HTERT RPE-1 (cell line): ENCODE data around the gene JAK1.

ENCODE experiments used
- in situ Hi-C: fragments of 300-500 bp; cut with MboI; formaldehyde crosslinking; loops from 4 replicates; pipeline ENCODE4 v1.14.3; 2020; ENCODE audit warnings: low sequenced_read_pairs

The JAK1 gene

DNA sequence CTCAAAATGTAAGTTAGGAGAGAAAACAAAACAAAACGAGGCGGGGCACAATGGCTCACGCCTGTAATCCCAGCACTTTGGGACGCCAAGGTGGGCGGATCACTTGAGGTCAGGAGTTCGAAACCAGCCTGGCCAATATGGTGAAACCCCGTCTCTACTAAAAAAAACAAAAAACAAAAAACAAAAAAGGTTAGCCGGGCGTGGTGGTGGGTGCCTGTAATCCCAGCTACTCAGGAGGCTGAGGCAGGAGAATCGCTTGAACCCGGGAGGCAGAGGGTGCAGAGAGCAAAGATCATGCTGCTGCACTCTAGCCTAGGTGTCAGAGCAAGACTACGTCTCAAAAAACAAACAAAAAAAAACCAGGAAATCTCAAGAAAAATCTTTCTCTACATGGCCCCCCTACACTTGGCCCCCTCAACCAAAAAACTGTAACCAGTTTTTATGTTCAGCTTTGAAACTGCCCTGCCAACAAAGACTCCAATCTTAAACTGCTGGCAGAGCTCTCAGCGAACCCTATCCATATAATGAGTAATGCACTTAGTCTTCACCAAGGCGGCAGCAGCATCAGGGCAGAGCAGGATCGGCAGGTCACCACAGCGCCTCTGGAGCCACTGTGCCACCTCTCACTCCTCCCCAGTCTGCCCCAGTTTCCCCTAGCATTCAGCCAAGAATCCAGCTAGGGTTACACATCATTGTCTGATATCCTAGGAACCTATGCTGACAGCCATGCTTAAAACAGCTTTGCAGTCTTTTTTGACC is 71.7 kb downstream of the JAK1 start:
- in situ Hi-C loops = no loop called here

DNA sequence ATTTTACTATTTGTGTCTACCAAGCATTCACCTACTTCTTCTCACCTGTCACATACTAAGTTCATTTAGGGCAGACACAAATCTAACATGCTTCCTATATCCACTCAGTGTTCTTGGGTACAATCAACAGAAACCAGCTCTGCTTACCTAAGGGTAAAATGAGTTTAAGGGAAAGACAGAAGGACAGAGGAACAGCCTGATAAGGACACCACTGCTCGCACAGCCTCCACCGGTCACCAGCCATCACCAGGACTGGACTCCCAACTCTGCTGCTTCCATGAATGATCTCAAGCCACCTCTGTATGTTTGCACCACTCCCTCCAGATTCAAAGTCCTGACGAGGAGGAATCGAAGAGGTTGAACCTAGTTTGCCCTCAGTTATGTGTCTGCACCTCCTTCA is 72.4 kb downstream of the JAK1 start:
- in situ Hi-C loops = no loop called here

DNA sequence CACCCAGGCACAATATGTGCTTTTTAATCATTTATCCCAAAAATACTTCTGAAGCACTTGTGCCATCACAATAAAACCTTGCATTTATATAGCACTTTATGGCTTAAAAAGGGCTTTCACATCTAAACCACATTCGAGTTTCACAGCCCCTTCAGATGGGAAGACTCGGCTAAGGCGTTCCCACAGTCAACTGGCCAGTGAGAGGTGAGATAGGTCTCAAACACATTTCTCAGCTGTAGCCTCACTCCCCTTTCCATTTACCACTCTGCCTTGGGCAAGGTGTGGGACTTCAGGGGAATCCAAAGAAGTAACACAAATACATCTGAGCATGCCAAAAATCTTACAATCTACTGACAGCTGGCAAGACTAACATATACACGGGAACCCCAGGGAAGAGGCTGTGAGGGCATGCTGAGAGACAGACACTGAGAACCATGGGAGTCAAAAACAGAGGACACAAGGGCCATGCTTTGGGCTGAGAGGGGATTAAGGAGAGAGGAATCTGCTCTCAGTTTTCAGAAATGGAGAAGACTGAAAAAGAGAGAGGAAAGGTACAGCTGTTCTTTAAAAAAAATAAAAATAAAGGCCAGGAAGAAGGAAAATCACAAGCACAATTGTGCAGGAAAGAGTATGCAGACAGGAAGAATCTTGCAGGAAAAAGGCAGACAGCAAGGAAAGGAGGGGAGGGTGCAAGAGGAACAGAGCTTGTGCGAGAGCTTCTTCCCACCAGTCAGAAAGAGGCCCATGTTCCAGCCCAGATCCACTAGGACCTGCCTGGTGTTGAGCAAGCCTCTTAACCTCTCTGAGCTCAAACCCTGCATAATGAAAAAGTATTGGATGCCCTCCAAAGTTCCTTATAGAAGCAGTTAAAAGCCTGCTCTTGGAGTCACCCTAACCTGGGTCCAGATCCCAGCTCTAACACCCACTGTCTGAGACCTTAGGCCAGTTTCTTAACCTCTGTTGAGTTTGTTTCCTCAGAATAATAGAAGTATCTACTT is 73.5 kb downstream of the JAK1 start:
- in situ Hi-C loops = no loop called here

DNA sequence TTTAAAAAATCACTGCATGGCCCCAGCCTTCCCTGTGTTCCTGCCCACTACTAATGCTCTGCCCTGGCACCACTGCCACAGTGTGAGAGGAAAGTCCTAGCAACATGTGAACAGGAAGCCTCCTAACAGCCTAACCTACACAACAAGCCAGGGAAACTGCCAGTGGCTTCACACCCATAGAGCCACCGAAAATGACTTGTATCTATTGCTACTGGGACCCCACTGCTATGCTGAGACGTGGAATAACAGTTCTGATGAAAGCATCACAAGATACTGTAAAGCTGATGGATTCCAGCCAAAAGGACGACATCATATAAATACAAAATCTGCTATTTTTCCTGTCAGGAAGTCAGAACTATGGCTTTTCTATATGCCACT is 74.9 kb downstream of the JAK1 start:
- in situ Hi-C loops = no loop called here

DNA sequence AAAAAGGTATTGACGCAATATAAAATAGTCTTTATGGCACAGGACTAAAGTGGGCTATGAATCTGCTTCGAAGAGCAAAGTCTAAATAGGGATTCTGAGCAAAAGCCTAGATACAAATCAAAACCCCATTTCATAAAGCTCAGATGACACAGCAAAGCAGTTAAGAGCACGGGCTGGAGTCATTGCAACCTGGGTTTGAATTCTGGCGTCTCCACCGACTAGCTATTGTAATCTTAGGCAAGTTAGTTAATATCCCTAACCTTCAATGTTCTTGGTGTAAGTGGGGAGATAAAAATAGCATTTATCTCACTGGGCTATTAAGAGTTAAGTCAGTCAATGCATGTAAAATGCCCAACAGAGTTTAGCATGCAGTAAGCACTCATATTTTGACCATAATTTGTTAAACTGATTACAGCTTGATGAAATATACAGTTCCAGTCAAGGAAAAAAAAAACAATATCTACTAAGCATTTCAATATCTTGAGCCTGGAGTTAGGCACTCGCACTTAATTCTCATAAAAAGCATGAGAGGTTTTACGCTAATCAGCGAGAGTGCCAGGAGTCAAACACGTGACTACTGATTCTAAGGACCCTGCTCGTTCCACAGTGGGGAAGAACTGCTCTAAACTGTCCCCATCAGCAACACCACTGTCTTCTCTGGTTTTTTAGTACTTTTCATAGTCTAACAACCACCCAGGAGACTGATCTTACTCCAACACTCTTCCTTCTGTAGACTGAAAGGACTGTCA is 75.5 kb downstream of the JAK1 start:
- in situ Hi-C loops = no loop called here

DNA sequence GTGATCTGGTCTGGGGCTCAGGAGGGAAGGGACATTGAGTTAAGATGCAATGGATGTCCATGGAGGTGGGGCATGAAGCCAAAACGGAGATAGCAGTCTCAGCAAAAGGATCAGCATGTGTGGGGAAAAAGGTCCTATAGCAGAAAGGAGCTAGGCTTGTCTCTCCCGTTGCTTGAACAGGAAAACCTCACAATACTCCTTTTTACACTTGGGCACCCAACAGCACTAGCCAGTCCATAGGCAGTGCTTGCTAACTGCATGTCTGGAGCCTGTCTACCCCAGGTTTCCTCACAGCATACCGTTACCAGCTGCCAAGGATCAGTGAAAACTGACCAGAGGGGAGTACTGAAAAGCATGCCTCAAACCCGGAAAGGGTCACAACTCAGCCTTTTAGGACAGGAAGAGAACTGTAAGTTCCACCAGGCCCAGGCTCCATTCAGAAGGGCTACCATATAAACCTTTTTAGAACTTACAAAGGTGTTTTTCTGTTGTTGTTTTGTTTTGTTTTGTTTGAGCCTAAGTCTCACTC is 78.6 kb downstream of the JAK1 start:
- in situ Hi-C loops = no loop called here

DNA sequence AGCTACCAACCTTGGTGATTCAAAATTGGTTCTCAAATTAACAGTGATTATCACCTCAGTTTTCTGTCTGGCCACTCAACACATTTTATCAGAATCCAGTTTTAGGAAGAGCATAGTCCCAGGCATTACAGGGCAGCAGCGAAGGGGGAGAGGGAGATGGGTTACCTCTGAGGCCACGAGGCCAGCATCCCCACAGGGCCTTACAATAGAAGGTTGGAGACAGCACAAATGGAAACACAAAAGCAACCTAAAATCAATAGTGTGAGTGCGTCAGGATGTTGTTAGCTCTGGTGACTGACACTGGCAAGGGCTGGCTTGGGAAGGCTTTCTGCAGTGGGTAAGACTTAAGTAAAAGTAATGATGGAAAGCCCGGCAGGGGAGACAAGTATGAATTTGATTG is 79.5 kb downstream of the JAK1 start:
- in situ Hi-C loops = no loop called here

DNA sequence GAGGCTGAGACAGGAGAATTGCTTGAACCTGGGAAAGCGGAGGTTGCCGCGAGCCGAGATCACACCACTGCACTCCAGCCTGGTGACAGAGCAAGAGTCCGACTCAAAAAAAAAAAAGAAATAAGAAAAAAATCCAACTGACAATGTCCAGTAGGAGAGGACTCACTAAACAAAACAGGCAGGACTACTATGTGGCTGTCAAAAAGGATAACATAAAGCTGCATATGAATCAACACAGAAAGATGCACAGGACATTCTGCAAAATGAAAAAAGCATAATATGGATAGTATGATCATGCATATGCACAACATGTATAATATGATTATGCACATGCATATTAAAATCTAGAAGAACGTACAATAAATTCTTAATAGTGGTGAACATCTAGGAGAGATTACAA is 80.7 kb downstream of the JAK1 start:
- in situ Hi-C loops = no loop called here

DNA sequence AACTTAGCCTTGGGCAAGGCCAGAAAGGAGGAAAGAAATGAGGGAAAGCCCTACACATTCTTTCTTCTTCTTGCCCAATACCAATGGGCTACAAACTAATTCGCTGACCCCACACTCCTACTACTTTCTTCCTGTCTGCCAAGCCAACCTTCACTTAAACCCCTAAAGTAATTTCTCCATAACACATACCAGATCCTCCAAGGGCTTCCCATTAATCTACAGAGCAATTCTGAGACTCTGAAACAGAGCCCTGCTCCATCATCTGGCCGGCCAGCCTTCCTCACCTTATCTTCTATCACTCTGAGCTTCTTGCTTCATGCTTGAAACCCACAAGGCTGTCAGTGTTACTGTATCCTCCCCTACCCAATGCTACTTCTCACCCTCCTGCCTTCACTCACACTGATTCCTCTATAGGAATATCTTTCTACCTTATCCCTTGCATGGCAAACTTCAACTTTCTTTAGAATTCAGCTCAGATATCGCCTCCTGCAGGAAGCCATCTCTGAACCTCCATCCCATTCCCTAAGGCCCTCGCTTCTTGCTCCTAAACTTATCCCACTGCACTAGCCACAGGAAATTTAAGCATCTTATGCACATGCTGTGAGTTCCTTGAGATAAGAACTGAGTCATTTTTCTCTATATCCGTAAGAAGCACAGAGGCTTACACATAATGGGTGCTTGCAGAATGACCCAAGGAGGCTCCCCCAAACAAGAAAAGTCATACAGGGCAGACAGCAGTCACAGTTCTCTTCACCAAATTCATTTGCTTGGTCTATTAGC is 81.9 kb downstream of the JAK1 start:
- in situ Hi-C loops = no loop called here

DNA sequence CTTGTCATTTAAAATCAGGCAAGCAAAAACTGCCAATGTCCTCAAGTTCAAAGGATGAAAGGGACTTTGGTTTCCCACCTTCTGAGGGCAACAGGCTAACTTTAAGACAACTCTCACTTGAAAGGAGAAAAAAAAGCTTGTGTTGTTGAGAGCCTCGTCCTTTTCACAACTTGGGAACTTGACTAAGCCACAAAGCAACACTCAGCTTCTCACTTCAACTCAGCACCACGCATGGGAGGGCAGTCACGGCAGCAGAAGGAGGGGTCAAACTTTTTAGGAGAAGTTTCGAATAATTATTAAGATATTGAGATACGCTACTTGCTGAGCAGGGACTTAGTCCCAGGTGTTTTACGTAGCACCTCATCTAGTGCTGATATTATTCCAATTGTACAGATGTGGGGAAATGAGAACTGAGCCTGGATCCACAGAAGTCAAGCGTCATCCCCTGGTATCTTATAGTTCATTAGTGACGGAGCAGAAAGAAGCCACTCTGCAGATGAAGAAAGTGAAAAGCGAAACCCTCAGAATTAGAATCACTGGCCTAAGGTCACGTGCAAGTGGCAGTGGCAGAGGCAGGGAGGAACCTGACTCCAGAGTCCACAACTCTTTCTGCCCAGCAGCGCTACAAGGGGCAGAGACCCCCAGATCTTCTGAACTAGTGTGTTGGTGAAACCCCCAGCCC is 83.6 kb downstream of the JAK1 start:
- in situ Hi-C loops = no loop called here

DNA sequence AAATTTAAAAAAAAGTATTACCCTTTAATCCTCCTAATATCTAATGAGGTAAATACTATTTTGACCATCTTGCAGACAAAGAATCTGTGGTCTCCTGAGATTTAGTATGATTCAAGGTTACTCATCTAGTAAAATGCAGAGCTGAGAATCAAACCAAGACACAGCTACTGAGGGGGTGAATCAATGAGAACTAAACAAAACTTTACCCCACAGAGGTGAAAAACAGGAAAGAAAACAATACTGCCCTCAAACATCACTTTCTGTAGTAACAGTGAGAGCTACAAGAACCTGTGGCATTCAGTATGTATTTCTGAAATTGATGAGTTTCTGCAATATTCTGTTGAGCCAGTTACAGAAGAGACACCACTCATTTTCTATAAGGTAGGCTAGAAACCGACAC is 85.1 kb downstream of the JAK1 start:
- in situ Hi-C loops = no loop called here

DNA sequence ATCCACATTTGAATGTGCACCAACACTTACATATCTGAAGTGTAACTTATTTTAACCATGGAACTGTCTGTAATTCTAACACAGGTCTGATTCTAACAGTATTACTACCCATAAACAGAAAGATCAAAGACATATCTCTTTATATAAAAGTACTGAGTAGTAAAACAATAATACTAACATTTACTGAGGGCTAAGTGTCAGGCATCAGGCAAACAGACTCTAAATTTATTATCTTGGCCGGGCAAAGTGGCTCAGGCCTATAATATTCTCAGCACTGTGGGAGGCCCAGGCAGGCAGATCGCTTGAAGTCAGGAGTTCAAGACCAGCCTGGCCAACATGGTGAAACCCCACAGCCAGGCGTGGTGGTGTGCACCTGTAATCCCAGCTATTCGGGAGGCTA is 85.9 kb downstream of the JAK1 start:
- in situ Hi-C loops = no loop called here

DNA sequence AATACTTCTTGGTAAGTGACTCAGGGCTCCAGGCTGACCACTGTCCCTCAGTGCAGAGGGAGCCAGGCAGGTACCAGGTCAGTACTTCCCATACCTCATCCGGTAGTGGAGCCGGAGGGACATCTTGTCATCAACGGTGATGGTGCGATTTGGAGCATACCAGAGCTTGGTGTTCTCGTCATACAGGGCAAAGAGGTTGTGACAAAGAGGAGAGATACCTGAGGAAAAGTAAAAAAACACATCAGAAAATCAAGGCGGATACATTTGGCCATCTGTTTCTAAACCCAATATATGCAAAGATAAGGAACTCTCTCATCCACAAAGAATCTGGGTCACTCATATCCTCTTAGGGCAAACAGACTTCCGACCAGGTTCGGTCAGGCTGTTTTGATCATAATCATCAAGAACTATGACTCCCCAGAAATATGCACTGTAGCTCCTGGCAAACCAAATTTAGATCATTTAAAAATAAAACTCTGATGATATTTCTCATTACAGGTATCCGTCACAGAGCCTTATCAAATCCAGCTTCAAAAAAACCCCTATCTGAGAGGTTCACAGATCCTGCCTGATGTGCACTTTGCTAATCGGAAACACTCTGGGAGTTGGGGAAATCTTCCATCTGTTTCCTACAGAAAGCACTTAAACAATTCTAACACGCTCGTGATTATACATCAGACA is 87.3 kb downstream of the JAK1 start:
- in situ Hi-C loops = no loop called here

DNA sequence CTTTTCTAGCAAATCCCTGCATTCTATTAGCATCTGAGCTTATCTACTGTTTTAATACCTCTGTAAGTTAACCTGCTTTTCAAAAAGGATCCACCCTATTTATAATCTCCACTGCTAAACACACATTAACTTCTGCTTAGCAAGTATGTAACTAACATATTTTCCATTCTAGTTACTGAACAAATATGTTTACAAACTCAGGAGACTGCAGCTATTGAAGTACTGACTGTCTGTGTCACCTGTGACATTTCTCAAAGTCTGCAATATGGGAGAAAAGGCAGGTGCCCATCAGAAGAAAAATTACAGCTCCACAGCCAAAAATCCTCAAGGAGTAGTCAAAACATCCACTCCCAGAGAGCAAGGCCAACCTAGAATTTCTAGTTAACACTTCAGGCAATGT is 88.3 kb downstream of the JAK1 start:
- in situ Hi-C loops = no loop called here

DNA sequence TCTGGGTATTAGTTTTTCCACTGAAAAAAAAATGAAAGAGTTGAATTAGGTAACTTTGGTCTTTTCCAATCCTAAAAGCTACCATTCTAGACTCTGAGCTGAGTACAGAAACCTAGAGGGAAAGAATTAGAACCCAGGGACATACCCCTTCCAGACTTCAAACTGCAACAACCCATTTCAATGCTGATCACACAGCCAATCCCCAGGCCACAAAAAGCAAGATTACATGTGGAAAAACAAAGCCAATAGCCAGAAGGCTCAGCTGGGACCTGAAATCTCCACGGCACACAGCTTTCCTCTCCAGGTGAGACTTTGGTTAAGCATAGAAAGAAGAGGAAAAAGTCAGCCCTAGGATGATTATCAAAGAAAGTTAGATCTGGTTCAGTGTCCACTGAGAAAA is 88.8 kb downstream of the JAK1 start:
- in situ Hi-C loops = no loop called here

DNA sequence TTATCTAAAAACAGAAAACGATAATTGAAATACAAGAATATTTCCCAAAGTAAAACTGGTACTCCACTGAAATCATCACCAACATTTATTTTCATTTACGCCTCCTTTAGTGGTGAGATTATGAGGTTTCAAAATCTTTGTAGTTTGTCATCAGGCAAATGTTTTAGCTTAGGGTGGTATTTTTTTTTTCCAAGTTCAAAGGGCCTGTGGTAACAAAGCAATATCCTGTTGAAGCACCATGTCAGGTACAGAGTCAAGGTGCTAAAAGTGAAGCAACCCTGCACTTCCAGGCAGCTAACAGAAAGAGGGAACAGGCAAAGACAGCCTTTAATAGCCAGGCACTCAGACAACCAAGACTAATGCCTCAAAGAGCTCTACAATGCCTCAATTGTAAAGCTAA is 89.2 kb downstream of the JAK1 start:
- in situ Hi-C loops = no loop called here

DNA sequence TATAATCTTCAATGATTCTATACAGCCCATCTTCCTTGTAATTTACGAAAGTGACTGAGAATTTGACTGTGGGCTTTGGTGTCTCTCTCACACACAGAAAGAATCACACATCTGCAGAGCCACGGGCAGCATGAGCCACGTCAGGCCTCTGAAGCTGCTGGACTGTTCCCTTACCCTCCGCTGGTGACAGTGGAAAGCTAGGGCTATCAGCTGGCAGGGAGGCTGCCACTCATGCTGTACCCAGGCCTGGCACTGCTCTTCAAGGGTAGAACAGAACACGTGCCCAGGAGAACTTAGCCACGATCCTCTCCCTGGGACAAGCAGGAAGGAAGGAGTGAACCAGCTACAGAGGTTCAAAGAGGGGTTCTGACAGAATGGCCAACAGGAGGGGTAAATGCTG is 90.7 kb downstream of the JAK1 start:
- in situ Hi-C loops = no loop called here

DNA sequence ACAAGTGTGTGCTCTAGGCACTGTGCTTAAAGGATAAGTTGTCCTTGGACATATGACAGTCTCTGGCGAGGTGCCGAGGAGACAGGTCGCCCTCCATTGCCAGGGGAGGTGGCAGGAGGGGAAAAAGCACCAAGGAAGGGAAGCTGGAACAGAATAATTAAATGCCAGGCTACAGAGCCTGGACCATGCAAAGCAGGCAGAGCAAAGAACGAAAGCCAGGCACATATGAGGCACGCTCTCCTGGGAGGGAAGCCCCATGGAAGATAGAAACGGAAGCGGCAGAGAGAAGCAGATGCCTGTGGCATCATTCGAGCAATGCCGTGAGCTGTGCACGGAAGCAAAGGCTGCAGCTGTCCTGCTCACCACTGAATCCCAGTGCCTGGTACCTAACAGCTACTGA is 91.2 kb downstream of the JAK1 start:
- in situ Hi-C loops = no loop called here

DNA sequence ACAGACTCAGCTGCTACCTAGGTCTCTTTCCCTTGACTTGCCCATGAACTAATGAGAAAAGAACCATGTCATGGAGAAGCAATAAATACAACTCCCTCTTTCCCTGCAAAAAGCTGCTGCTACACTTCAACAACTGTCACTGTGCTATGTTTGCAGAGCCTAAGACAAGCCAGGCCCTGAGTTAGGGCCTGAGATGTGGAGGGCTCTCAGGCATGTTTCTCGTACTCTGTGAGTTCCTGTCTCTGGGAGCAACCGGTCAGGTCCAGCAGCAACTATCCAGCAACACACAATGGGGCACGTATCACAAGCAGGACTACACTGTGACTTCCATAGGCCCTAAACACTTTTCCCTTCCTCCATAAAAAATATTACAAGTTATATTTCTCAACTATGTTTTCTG is 91.7 kb downstream of the JAK1 start:
- in situ Hi-C loops = no loop called here
